ENCODE measurements around the gene AGTRAP.

Gene AGTRAP

GRCh38 chr1:11727119-11727518, 8.8 kb upstream of the AGTRAP start:
- Histone ChIP-seq H3K27ac (ENCODE audit: low read length) (no peak overlapping the region), H3K36me3 (ENCODE audit: insufficient read depth, low read depth, low read length) (no peaks in the 10 kb centered on the region), H3K27me3 (ENCODE audit: insufficient read depth, low read length) (no peaks in the 10 kb centered on the region), H3K9me3 (ENCODE audit: insufficient read depth, low read depth, low read length) (no peaks in the 10 kb centered on the region), H3K4me3 (ENCODE audit: low read length) (no peak overlapping the region), H3K4me1 (ENCODE audit: insufficient read depth, low read length) (peaks cover 22% of the 10 kb centered on the region), H3K9ac (ENCODE audit: low read depth, low read length) (no peak overlapping the region)

GRCh38 chr1:11728126-11728806, 7.7 kb upstream of the AGTRAP start:
- Histone ChIP-seq H3K9ac (ENCODE audit: low read depth, low read length) (no peak overlapping the region), H3K36me3 (ENCODE audit: insufficient read depth, low read depth, low read length) (no peaks in the 10 kb centered on the region), H3K27ac (ENCODE audit: low read length) (no peak overlapping the region), H3K9me3 (ENCODE audit: insufficient read depth, low read depth, low read length) (no peaks in the 10 kb centered on the region), H3K27me3 (ENCODE audit: insufficient read depth, low read length) (no peaks in the 10 kb centered on the region), H3K4me1 (ENCODE audit: insufficient read depth, low read length) (peaks cover 22% of the 10 kb centered on the region), H3K4me3 (ENCODE audit: low read length) (no peak overlapping the region)

- Histone ChIP-seq H3K9me3 (ENCODE audit: insufficient read depth, low read depth, low read length) (no peaks in the 10 kb centered on the region), H3K27ac (ENCODE audit: low read length) (no peak overlapping the region), H3K27me3 (ENCODE audit: insufficient read depth, low read length) (no peaks in the 10 kb centered on the region), H3K4me3 (ENCODE audit: low read length) (no peak overlapping the region), H3K36me3 (ENCODE audit: insufficient read depth, low read depth, low read length) (no peaks in the 10 kb centered on the region), H3K4me1 (ENCODE audit: insufficient read depth, low read length) (peaks cover 22% of the 10 kb centered on the region), H3K9ac (ENCODE audit: low read depth, low read length) (no peak overlapping the region)
Measured at GRCh38 chr1:11729155-11729497, 6.8 kb upstream of the AGTRAP start.

GRCh38 chr1:11729498-11730428, 6.2 kb upstream of the AGTRAP start:
- H3K4me1 ChIP-seq (ENCODE audit: insufficient read depth, low read length): peaks cover 22% of the 10 kb centered on the region
- H3K27ac ChIP-seq (ENCODE audit: low read length): no peak overlapping the region
- no peak overlapping the region for H3K9ac ChIP-seq (ENCODE audit: low read depth, low read length)
- H3K36me3 ChIP-seq (ENCODE audit: insufficient read depth, low read depth, low read length): no peaks in the 10 kb centered on the region
- H3K4me3 ChIP-seq (ENCODE audit: low read length): no peak overlapping the region
- H3K9me3 ChIP-seq (ENCODE audit: insufficient read depth, low read depth, low read length): no peaks in the 10 kb centered on the region
- no peaks in the 10 kb centered on the region for H3K27me3 ChIP-seq (ENCODE audit: insufficient read depth, low read length)

GRCh38 chr1:11730429-11730891, 5.5 kb upstream of the AGTRAP start:
- no peaks in the 10 kb centered on the region for H3K9me3 ChIP-seq (ENCODE audit: insufficient read depth, low read depth, low read length)
- H3K4me1 ChIP-seq (ENCODE audit: insufficient read depth, low read length): peaks cover 19% of the 10 kb centered on the region
- H3K36me3 ChIP-seq (ENCODE audit: insufficient read depth, low read depth, low read length): no peaks in the 10 kb centered on the region
- no peak overlapping the region for H3K9ac ChIP-seq (ENCODE audit: low read depth, low read length)
- H3K4me3 ChIP-seq (ENCODE audit: low read length): no peak overlapping the region
- H3K27ac ChIP-seq (ENCODE audit: low read length): no peak overlapping the region
- H3K27me3 ChIP-seq (ENCODE audit: insufficient read depth, low read length): no peaks in the 10 kb centered on the region

- Histone ChIP-seq H3K36me3 (ENCODE audit: insufficient read depth, low read depth, low read length) (no peaks in the 10 kb centered on the region), H3K4me3 (ENCODE audit: low read length) (peak overlapping the region; percentile 51), H3K9ac (ENCODE audit: low read depth, low read length) (peak overlapping the region; percentile 30; the same call in 1 of the 2 replicates), H3K4me1 (ENCODE audit: insufficient read depth, low read length) (peaks cover 14% of the 10 kb centered on the region), H3K27ac (ENCODE audit: low read length) (no peak overlapping the region), H3K27me3 (ENCODE audit: insufficient read depth, low read length) (no peaks in the 10 kb centered on the region), H3K9me3 (ENCODE audit: insufficient read depth, low read depth, low read length) (no peaks in the 10 kb centered on the region)
Measured at GRCh38 chr1:11731691-11732283, 4.1 kb upstream of the AGTRAP start.

- Histone ChIP-seq H3K9ac (ENCODE audit: low read depth, low read length) (no peak overlapping the region), H3K36me3 (ENCODE audit: insufficient read depth, low read depth, low read length) (no peaks in the 10 kb centered on the region), H3K27ac (ENCODE audit: low read length) (no peak overlapping the region), H3K27me3 (ENCODE audit: insufficient read depth, low read length) (no peaks in the 10 kb centered on the region), H3K4me1 (ENCODE audit: insufficient read depth, low read length) (peaks cover 26% of the 10 kb centered on the region), H3K4me3 (ENCODE audit: low read length) (no peak overlapping the region), H3K9me3 (ENCODE audit: insufficient read depth, low read depth, low read length) (no peaks in the 10 kb centered on the region)
Measured at GRCh38 chr1:11733306-11733705, 2.6 kb upstream of the AGTRAP start.

- 0 out of 2 replicates have a peak, but pooled peaks cover 5% of the 10 kb centered on the region for H3K36me3 ChIP-seq (ENCODE audit: insufficient read depth, low read depth, low read length)
- no peaks in the 10 kb centered on the region for H3K9me3 ChIP-seq (ENCODE audit: insufficient read depth, low read depth, low read length)
- no peaks in the 10 kb centered on the region for H3K27me3 ChIP-seq (ENCODE audit: insufficient read depth, low read length)
- H3K27ac ChIP-seq (ENCODE audit: low read length): no peak overlapping the region
- peak overlapping the region; percentile 95 for H3K4me3 ChIP-seq (ENCODE audit: low read length)
- peaks cover 18% of the 10 kb centered on the region for H3K4me1 ChIP-seq (ENCODE audit: insufficient read depth, low read length)
- peak overlapping the region; percentile 91; the same call in 1 of the 2 replicates for H3K9ac ChIP-seq (ENCODE audit: low read depth, low read length)
Measured at GRCh38 chr1:11735531-11735853, 444 bp upstream of the AGTRAP start.

GRCh38 chr1:11736746-11737639, 1.1 kb downstream of the AGTRAP start:
- Histone ChIP-seq H3K27me3 (ENCODE audit: insufficient read depth, low read length) (no peaks in the 10 kb centered on the region), H3K4me3 (ENCODE audit: low read length) (peak overlapping the region; percentile 95), H3K36me3 (ENCODE audit: insufficient read depth, low read depth, low read length) (0 out of 2 replicates have a peak, but pooled peaks cover 5% of the 10 kb centered on the region), H3K27ac (ENCODE audit: low read length) (peak overlapping the region; percentile 98), H3K9me3 (ENCODE audit: insufficient read depth, low read depth, low read length) (no peaks in the 10 kb centered on the region), H3K9ac (ENCODE audit: low read depth, low read length) (peak overlapping the region; percentile 91), H3K4me1 (ENCODE audit: insufficient read depth, low read length) (peaks cover 13% of the 10 kb centered on the region)

GRCh38 chr1:11738096-11738495, 2.2 kb downstream of the AGTRAP start:
- H3K4me3 ChIP-seq (ENCODE audit: low read length): no peak overlapping the region
- peak overlapping the region; percentile 91; the same call in 1 of the 2 replicates for H3K9ac ChIP-seq (ENCODE audit: low read depth, low read length)
- peak overlapping the region; percentile 41 for H3K27ac ChIP-seq (ENCODE audit: low read length)

GRCh38 chr1:11738783-11739182, 2.8 kb downstream of the AGTRAP start:
- H3K4me1 ChIP-seq (ENCODE audit: insufficient read depth, low read length): peaks cover 11% of the 10 kb centered on the region
- H3K27me3 ChIP-seq (ENCODE audit: insufficient read depth, low read length): no peaks in the 10 kb centered on the region
- H3K9ac ChIP-seq (ENCODE audit: low read depth, low read length): no peak overlapping the region
- no peak overlapping the region for H3K4me3 ChIP-seq (ENCODE audit: low read length)
- H3K36me3 ChIP-seq (ENCODE audit: insufficient read depth, low read depth, low read length): 0 out of 2 replicates have a peak, but pooled peaks cover 5% of the 10 kb centered on the region
- no peaks in the 10 kb centered on the region for H3K9me3 ChIP-seq (ENCODE audit: insufficient read depth, low read depth, low read length)
- H3K27ac ChIP-seq (ENCODE audit: low read length): no peak overlapping the region

More at GRCh38 chr1:11738096-11738495, 2.2 kb downstream of the AGTRAP start:
- H3K27me3 ChIP-seq (ENCODE audit: insufficient read depth, low read length): no peaks in the 10 kb centered on the region
- peaks cover 11% of the 10 kb centered on the region for H3K4me1 ChIP-seq (ENCODE audit: insufficient read depth, low read length)
- H3K9me3 ChIP-seq (ENCODE audit: insufficient read depth, low read depth, low read length): no peaks in the 10 kb centered on the region
- 0 out of 2 replicates have a peak, but pooled peaks cover 5% of the 10 kb centered on the region for H3K36me3 ChIP-seq (ENCODE audit: insufficient read depth, low read depth, low read length)

Measured in iPS-20b (cell line).